Right atrium auricular region (tissue), 2 donors: ENCODE results near the gene OSBPL5. TPM values are rescaled to one million over a fixed set of nuclear protein-coding genes. Genes with fewer than 3 reads are reported as not detected.

Experiments used
- DNase-seq: peaks from one replicate; pipeline ENCODE4 v3.0.0-alpha.2; 2019; ENCODE audit warnings: low spot score
- H3K27ac ChIP-seq, 2 donors: fragments of 200-600 bp; sonication (generic); 1 replicate in 1 of 2; 2 replicates in 1 of 2; pipeline ENCODE4 v1.5.1; 2016 to 2019
- H3K27me3 ChIP-seq, 2 donors: fragments of 200-600 bp; sonication (generic); one replicate each; pipeline versions ENCODE4 v1.5.1 to v1.6.0; 2017 to 2019
- H3K36me3 ChIP-seq: fragments of 200-600 bp; sonication (generic); one replicate; pipeline ENCODE4 v1.5.1; 2016
- H3K4me1 ChIP-seq, 2 donors: fragments of 200-600 bp; sonication (generic); one replicate each; pipeline versions ENCODE4 v1.5.1 to v1.6.0; 2017 to 2019
- H3K4me3 ChIP-seq, 2 donors: fragments of 200-600 bp; sonication (generic); 1 replicate in 1 of 2; 2 replicates in 1 of 2; pipeline ENCODE4 v1.5.1; 2017 to 2019; ENCODE audit warnings: mild to moderate bottlenecking in 1 of 2, moderate library complexity in 1 of 2
- H3K9me3 ChIP-seq, 2 donors: fragments of 200-600 bp; sonication (generic); one replicate each; pipeline ENCODE4 v1.5.1; 2019
- total RNA-seq, 2 donors: library from RNA; depleted of rRNA; stranded (reverse); fragments of >200 nt; gene quantifications; one replicate each; pipeline ENCODE4 v1.1.0, GENCODE V29; 2016
- TF ChIP-seq, protein P1 (sequence below), 2 donors: fragments of 200-600 bp; sonication (generic); IDR thresholded peaks; one replicate each; pipeline ENCODE4 v1.5.1; 2019; ENCODE audit warnings: antibody characterized with exemption in 2 of 2

The OSBPL5 gene
- total RNA-seq, 2 donors from 2014 or later, result 11.1 to 17.8 TPM

DNA sequence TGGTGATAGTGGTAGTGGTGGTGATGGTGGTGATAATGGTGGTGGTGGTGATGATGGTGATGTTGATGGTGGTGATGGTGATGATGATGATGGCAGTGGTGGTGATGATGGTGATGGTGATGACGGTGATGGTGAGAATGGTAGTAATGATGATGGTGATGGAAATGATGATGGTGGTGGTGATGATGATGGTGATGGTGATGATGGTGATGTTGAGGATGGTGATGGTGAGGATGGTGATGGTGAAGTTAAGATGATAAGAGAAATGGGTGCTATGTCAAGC, 41.8 kb upstream of the OSBPL5 start:
- H3K36me3 ChIP-seq, result no peaks in the 10 kb centered on the region
- H3K27me3 ChIP-seq, result peaks cover 0 to 21% of the 10 kb centered on the region in 2 donors
- H3K4me1 ChIP-seq, result peaks cover 0 to 6% of the 10 kb centered on the region in 2 donors
- H3K27ac ChIP-seq, result no peak overlapping the region
- H3K4me3 ChIP-seq, result no peak overlapping the region
- peaks cover 3 to 8% of the 10 kb centered on the region in 2 donors for H3K9me3 ChIP-seq
- TF ChIP-seq, protein P1, sequence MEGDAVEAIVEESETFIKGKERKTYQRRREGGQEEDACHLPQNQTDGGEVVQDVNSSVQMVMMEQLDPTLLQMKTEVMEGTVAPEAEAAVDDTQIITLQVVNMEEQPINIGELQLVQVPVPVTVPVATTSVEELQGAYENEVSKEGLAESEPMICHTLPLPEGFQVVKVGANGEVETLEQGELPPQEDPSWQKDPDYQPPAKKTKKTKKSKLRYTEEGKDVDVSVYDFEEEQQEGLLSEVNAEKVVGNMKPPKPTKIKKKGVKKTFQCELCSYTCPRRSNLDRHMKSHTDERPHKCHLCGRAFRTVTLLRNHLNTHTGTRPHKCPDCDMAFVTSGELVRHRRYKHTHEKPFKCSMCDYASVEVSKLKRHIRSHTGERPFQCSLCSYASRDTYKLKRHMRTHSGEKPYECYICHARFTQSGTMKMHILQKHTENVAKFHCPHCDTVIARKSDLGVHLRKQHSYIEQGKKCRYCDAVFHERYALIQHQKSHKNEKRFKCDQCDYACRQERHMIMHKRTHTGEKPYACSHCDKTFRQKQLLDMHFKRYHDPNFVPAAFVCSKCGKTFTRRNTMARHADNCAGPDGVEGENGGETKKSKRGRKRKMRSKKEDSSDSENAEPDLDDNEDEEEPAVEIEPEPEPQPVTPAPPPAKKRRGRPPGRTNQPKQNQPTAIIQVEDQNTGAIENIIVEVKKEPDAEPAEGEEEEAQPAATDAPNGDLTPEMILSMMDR (IDR thresholded peaks at IDR 0.05), result no peak
- no peak for DNase-seq

DNA sequence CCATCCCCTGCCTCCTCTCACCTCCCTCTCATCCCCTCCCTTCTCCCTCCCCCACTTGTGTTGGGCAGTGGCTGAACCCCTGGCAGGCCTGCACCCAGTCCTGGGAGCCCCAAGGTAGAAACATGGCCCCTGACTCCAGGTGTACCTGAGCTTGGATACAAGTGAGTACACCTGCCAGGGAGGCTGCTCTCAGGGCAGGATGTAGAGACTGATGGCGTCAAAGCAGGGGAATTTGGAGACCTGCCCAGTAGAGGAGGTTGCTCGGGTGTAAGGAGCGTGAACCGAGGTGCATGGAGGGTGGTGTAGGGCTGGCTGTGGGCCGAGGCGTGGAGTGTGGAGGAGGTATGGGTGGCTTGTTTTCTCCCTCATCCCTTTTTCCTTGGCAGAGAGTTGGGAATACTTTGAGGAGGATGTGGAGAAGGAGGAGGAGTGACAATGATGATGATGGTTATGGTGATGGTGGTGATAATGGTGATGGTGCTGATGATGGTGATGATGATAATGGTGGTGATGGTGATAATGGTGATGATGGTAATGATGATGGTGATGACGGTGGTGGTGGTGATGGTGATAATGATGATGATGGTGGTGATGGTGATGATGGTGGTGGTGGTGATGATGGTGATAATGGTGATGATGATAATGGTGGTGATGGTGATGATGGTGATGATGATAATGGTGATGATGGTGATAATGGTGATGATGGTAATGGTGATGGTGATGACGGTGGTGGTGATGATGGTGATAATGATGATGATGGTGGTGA, 41.2 kb upstream of the OSBPL5 start:
- Histone ChIP-seq H3K36me3 (no peaks in the 10 kb centered on the region), H3K9me3 (peaks cover 0 to 3% of the 10 kb centered on the region in 2 donors), H3K4me3 (no peak overlapping the region), H3K27me3 (peaks cover 0 to 24% of the 10 kb centered on the region in 2 donors), H3K4me1 (peaks cover 0 to 6% of the 10 kb centered on the region in 2 donors), H3K27ac (no peak overlapping the region)
- DNase-seq, result no peak
- TF ChIP-seq, protein P1 (IDR thresholded peaks at IDR 0.05), result no peak

- Histone ChIP-seq H3K36me3 (no peaks in the 10 kb centered on the region), H3K27ac (no peak overlapping the region), H3K4me1 (peaks cover 0 to 6% of the 10 kb centered on the region in 2 donors), H3K4me3 (no peak overlapping the region), H3K27me3 (peaks cover 0 to 24% of the 10 kb centered on the region in 2 donors), H3K9me3 (no peaks in the 10 kb centered on the region)
- DNase-seq, result no peak
- TF ChIP-seq, protein P1 (IDR thresholded peaks at IDR 0.05), result no peak
These were observed 40.4 kb upstream of the OSBPL5 start for GRCh38 chr11:3205261-3206155.

GRCh38 chr11:3204141-3205015, 39.3 kb upstream of the OSBPL5 start:
- TF ChIP-seq, protein P1 (IDR thresholded peaks at IDR 0.05), result no peak
- Histone ChIP-seq H3K4me1 (peaks cover 0 to 6% of the 10 kb centered on the region in 2 donors), H3K9me3 (no peaks in the 10 kb centered on the region), H3K27me3 (peaks cover 0 to 24% of the 10 kb centered on the region in 2 donors), H3K27ac (no peak overlapping the region), H3K36me3 (no peaks in the 10 kb centered on the region), H3K4me3 (no peak overlapping the region)
- no peak for DNase-seq

DNA sequence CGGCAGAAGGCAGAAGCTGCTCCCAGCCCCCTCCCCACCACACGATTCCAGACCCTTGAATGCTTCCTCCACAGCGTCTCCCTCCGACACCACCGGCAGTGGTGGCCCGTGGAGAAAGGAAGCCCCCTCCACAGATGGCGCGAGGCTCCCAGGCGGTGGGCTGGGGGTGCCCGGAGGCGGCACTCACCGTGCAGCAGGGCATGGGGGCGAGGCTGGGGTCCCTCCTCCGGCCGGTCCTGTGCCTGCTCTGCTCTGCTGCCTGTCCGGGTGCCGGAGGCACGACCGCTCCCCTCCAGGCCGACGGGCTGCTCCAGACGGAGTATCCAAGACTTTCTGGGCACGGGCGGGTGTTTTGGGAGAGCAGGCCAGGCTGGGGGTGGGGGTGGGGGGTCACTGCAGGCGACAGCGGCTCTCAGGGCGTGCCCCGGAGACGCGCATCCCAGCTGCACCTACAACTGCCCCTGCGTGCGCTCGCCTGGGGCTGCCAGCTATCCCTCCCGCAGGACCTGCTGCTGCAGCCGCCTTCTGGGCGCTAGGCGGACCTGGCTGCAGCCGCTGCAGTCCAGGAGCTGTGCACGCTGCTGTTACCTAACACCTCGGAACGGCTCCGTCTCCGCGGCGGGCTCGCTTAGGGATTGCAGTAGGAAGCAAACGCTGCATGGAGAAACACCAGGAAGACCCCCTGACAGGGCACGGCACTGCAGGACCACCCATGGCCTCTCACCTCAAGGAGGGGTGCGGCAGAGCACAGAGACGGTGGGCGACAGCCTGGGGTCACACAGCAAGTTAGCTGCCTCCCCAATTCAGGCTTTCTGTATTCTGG, 38.3 kb upstream of the OSBPL5 start:
- H3K9me3 ChIP-seq, result no peaks in the 10 kb centered on the region

More for the DNA sequence above, 38.3 kb upstream of the OSBPL5 start:
- Histone ChIP-seq H3K27ac (no peak overlapping the region), H3K36me3 (no peaks in the 10 kb centered on the region), H3K27me3 (peaks cover 0 to 24% of the 10 kb centered on the region in 2 donors), H3K4me1 (peaks cover 0 to 6% of the 10 kb centered on the region in 2 donors), H3K4me3 (peak overlapping the region in 1 of 2 donors; percentile 9)
- no peak for DNase-seq
- TF ChIP-seq, protein P1 (IDR thresholded peaks at IDR 0.05), result no peak
